ENCODE results near the gene ARHGEF1.

Gene ARHGEF1, protein sequence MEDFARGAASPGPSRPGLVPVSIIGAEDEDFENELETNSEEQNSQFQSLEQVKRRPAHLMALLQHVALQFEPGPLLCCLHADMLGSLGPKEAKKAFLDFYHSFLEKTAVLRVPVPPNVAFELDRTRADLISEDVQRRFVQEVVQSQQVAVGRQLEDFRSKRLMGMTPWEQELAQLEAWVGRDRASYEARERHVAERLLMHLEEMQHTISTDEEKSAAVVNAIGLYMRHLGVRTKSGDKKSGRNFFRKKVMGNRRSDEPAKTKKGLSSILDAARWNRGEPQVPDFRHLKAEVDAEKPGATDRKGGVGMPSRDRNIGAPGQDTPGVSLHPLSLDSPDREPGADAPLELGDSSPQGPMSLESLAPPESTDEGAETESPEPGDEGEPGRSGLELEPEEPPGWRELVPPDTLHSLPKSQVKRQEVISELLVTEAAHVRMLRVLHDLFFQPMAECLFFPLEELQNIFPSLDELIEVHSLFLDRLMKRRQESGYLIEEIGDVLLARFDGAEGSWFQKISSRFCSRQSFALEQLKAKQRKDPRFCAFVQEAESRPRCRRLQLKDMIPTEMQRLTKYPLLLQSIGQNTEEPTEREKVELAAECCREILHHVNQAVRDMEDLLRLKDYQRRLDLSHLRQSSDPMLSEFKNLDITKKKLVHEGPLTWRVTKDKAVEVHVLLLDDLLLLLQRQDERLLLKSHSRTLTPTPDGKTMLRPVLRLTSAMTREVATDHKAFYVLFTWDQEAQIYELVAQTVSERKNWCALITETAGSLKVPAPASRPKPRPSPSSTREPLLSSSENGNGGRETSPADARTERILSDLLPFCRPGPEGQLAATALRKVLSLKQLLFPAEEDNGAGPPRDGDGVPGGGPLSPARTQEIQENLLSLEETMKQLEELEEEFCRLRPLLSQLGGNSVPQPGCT

DNA sequence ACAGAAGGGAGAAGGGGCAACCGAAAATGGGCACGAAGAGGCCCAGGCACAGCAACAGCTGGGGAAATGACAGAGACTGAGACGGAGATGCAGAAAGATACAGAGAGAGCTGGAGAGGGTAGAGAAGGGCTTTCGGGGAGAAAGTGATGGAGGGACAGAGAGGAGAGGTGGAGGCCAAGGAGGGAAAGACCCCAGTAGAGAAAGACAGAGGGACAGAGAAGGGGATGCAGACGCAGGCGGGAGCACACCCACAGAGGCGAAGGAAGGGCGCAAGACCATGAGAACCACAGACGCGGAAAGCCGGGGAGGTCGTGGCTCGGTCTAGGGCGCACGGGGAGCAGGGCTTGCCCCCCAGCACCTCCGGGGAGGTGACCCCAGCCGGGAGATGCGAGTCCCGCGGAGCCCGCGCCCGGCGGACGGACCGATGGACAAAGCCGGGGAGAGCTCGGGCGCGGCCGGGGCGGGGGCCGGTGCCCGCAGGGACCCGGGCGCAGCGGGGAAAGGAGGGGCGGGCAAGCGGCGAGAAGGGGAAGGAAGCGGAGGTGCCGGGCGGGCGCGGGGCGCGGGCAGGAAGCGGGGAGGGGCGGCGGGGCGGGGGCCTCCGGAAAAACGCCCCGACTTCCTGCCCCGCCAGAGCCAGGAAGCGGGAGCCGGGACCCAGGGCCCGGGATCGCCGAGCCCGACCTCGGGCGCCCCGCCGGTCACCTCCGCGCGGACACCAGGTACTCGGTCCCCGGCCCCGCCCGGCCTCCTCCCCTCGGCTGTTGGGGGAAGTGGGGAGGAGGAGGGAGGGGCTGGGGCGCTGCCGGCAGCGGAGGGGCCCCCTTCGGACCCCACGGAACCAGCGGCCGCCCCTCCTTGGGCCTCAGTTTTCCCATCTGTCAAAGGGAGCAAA, at the start of gene ARHGEF1:
TSS of gene ARHGEF1 (plus strand) at position 617 of the 895 bp plus-strand sequence. CDS start 4,899 bp downstream, outside the sequence.
- TF ChIP-seq, protein P1, sequence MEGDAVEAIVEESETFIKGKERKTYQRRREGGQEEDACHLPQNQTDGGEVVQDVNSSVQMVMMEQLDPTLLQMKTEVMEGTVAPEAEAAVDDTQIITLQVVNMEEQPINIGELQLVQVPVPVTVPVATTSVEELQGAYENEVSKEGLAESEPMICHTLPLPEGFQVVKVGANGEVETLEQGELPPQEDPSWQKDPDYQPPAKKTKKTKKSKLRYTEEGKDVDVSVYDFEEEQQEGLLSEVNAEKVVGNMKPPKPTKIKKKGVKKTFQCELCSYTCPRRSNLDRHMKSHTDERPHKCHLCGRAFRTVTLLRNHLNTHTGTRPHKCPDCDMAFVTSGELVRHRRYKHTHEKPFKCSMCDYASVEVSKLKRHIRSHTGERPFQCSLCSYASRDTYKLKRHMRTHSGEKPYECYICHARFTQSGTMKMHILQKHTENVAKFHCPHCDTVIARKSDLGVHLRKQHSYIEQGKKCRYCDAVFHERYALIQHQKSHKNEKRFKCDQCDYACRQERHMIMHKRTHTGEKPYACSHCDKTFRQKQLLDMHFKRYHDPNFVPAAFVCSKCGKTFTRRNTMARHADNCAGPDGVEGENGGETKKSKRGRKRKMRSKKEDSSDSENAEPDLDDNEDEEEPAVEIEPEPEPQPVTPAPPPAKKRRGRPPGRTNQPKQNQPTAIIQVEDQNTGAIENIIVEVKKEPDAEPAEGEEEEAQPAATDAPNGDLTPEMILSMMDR (IDR thresholded peaks at IDR 0.05; ENCODE audit: low read depth, low read length, missing control alignments): no peak
- no peaks in the 10 kb centered on the region for H3K36me3 ChIP-seq (replicated peaks)
- H3K4me3 ChIP-seq (ENCODE audit: low read depth, low read length): peak within 1 kb of the TSS; percentile 87
- no peak within 1 kb of the TSS for H3K27ac ChIP-seq
- in situ Hi-C loops (cut with HindIII; ENCODE audit: low pct_ligation_motif_present, low sequenced_read_pairs): no loop called here
- DNase-seq: no peak
- no peaks in the 10 kb centered on the region for H3K27me3 ChIP-seq (replicated peaks)

DNA sequence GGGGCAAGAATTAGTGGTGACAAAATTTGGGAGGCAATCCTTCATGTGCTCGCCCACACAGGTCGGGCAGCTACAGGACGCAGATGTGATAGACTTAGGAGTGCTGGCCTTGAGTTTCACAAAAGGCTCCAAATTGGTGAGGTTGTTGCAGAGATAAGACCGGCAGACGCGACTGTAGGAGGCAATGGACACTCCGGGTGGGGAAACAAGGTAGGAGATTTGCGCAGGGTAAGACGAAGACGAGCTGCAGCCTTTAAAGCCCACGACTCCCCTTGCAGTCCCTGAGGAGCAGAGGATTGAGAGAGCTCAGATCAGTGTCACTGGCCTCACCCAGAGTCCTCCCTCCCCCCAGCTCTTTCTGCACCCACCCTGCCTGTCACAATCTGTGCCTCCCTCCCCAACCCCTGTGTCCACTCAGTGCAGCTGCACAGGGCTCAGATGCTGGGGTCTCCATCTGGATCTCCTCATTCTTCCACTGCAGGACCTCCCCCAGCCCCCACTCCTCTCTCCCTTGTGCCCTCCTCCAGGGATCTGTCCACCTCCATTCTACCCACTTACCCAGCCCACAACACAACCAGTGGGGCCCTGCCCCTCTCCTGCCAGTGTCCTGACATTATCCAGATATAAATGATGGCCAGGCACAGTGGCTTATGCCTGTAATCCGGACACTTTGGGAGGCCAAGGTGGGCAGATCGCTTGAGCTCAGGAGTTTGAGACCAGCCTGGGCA, 44.8 kb upstream of the ARHGEF1 start:
- H3K36me3 ChIP-seq (replicated peaks): no peaks in the 10 kb centered on the region
- TF ChIP-seq, protein P1 (IDR thresholded peaks at IDR 0.05; ENCODE audit: low read depth, low read length, missing control alignments): no peak
- H3K4me3 ChIP-seq (ENCODE audit: low read depth, low read length): no peak overlapping the region
- DNase-seq: no peak
- no peaks in the 10 kb centered on the region for H3K27me3 ChIP-seq (replicated peaks)
- in situ Hi-C loops (cut with HindIII; ENCODE audit: low pct_ligation_motif_present, low sequenced_read_pairs): no loop called here
- H3K27ac ChIP-seq: no peak overlapping the region

DNA sequence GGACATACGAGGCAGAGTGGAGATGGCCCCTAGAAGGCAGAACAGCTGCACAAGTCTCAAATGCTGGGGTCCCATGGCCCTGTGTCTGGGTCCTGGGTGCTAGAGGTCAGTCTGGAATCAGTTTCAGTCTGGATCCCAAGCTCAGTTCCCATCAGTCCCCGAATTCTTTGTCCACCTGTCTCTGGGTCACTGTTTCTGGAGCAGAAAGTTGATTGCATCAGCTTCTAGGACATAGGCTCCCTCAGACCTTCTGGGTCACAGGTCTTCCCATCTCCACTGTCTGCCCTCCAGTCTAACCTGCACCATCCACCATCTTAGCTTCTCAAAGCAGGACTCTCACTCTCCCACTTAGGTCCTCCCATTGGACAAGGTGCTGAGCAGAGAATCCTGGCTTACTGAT, 43.8 kb upstream of the ARHGEF1 start:
- Histone ChIP-seq H3K27ac (no peak overlapping the region), H3K27me3 (replicated peaks) (no peaks in the 10 kb centered on the region), H3K36me3 (replicated peaks) (no peaks in the 10 kb centered on the region), H3K4me3 (ENCODE audit: low read depth, low read length) (no peak overlapping the region)
- no peak for DNase-seq
- TF ChIP-seq, protein P1 (IDR thresholded peaks at IDR 0.05; ENCODE audit: low read depth, low read length, missing control alignments): no peak
- in situ Hi-C loops (cut with HindIII; ENCODE audit: low pct_ligation_motif_present, low sequenced_read_pairs): no loop called here

DNA sequence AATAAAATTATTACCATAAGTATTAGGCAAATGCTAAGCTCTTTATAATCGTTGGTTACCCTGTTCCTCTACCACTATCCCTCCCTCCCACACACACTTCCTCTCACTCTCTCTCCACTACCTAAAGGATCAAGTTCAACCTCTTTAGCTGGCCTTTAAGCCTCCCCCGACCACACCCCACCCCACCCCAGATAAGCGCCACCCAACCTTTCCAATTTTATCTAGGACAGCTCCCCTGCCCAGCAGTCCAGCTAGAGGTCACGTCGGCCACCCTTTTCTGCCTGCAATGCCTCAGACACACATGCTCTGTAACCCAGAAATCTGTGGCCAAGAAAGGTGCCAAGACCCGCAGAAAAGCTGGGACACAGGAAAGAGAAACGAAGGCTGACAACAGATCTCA, 39.6 kb upstream of the ARHGEF1 start:
- Histone ChIP-seq H3K4me3 (ENCODE audit: low read depth, low read length) (no peak overlapping the region), H3K27ac (no peak overlapping the region), H3K36me3 (replicated peaks) (no peaks in the 10 kb centered on the region), H3K27me3 (replicated peaks) (no peaks in the 10 kb centered on the region)
- TF ChIP-seq, protein P1 (IDR thresholded peaks at IDR 0.05; ENCODE audit: low read depth, low read length, missing control alignments): no peak
- no peak for DNase-seq
- in situ Hi-C loops (cut with HindIII; ENCODE audit: low pct_ligation_motif_present, low sequenced_read_pairs): no loop called here

DNA sequence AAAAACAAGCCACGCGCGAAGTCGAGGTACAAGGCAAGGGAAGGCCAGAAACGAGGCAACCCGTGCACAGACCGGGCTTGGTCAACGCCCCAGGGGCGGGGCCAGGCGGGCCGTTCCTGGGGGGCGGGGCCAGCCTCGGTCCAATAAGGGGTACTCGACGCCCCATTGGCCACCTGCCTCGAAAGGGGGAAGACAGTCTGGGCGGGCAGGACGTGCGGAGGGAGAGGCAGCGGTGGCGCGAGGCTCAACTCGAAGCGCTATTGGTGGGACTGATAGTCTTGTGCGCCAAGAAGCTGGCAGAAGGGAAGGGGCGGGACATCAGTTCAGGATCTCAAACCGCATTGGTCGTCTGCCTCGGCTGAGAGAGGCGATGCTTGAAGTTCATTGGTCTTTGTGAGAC, 38.4 kb upstream of the ARHGEF1 start, which contains the start of gene LYPD4:
TSS of gene LYPD4 (minus strand) at position 83 of the 400 bp plus-strand sequence. CDS start 5,398 bp downstream, outside the sequence.
- in situ Hi-C loops (cut with HindIII; ENCODE audit: low pct_ligation_motif_present, low sequenced_read_pairs): no loop called here
- H3K27me3 ChIP-seq (replicated peaks): no peaks in the 10 kb centered on the region
- TF ChIP-seq, protein P1 (IDR thresholded peaks at IDR 0.05; ENCODE audit: low read depth, low read length, missing control alignments): no peak
- no peaks in the 10 kb centered on the region for H3K36me3 ChIP-seq (replicated peaks)
- no peak within 1 kb of the TSS for H3K4me3 ChIP-seq (ENCODE audit: low read depth, low read length)
- DNase-seq: no peak
- H3K27ac ChIP-seq: no peak within 1 kb of the TSS

Measured in brain microvascular endothelial cell (primary cell).